KMS-11 (cell line): Measurements from ENCODE around the gene CD46.

Experiments
- H2AFZ ChIP-seq: fragments of 200-600 bp; sonication (generic); 2 replicates; pipeline ENCODE4 v1.6.1; 2016; ENCODE audit warnings: antibody characterized with exemption, mixed run types, low read depth
- H3K27ac ChIP-seq: fragments of 200-600 bp; sonication (generic); 2 replicates; pipeline ENCODE4 v1.6.1; 2016; ENCODE audit warnings: mild to moderate bottlenecking, mixed run types
- H3K27me3 ChIP-seq: fragments of 200-600 bp; sonication (generic); 2 replicates; pipeline ENCODE4 v1.6.1; 2017; ENCODE audit warnings: mild to moderate bottlenecking, low read depth, mixed run types, moderate library complexity; ENCODE audit not compliant: insufficient read depth
- H3K36me3 ChIP-seq: fragments of 200-600 bp; sonication (generic); 2 replicates; pipeline ENCODE4 v1.6.1; 2017; ENCODE audit warnings: mild to moderate bottlenecking, mixed run types; ENCODE audit not compliant: insufficient read depth
- H3K4me1 ChIP-seq: fragments of 200-600 bp; sonication (generic); 2 replicates; pipeline ENCODE4 v1.6.1; 2016; ENCODE audit warnings: mild to moderate bottlenecking, low read depth, mixed run types; ENCODE audit not compliant: poor library complexity, severe bottlenecking
- H3K4me2 ChIP-seq: fragments of 200-600 bp; sonication (generic); 2 replicates; pipeline ENCODE4 v1.7.0; 2016; ENCODE audit warnings: mild to moderate bottlenecking, mixed run types
- H3K4me3 ChIP-seq: fragments of 200-600 bp; sonication (generic); IDR thresholded peaks from 2 replicates; pipeline ENCODE4 v1.6.1; 2017; ENCODE audit warnings: low read depth, low read length, mixed read lengths; ENCODE audit not compliant: insufficient read depth
- H3K79me2 ChIP-seq: fragments of 200-600 bp; sonication (generic); 2 replicates; pipeline ENCODE4 v1.6.1; 2016; ENCODE audit warnings: low read depth, mixed run types; ENCODE audit not compliant: insufficient read depth
- H3K9ac ChIP-seq: fragments of 200-600 bp; sonication (generic); 2 replicates; pipeline ENCODE4 v1.6.1; 2016; ENCODE audit warnings: mild to moderate bottlenecking, mixed run types
- H4K20me1 ChIP-seq: fragments of 200-600 bp; sonication (generic); 2 replicates; pipeline ENCODE4 v1.6.1; 2016; ENCODE audit warnings: mild to moderate bottlenecking, mixed run types; ENCODE audit not compliant: insufficient read depth
- TF ChIP-seq, protein P1 (sequence below): fragments of 200-600 bp; sonication (generic); conservative IDR thresholded peaks from 2 replicates; pipeline ENCODE4 v1.6.1; 2017; ENCODE audit warnings: low read depth, mild to moderate bottlenecking, antibody characterized with exemption, low read length, moderate library complexity, mixed read lengths

CD46 gene

DNA sequence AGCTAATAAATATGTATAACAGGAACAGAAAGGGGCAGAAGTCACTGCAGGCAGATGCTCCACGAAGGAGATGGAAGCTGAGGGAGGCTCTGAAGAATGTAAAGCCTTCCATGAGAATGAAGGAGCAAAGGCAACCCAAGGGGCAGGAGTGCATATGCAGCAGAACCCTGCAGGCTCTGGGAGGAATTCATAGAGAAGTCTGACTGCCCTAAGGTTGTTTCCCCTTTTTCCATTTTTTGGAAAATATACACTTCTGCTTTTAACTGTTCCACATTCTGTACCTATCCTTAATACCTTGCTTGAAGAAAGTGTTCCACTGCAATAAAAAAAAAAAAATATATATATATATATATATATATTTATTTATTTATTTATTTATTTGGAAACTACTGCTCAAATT is 89.4 kb downstream of the CD46 start:
- TF ChIP-seq, protein P1, sequence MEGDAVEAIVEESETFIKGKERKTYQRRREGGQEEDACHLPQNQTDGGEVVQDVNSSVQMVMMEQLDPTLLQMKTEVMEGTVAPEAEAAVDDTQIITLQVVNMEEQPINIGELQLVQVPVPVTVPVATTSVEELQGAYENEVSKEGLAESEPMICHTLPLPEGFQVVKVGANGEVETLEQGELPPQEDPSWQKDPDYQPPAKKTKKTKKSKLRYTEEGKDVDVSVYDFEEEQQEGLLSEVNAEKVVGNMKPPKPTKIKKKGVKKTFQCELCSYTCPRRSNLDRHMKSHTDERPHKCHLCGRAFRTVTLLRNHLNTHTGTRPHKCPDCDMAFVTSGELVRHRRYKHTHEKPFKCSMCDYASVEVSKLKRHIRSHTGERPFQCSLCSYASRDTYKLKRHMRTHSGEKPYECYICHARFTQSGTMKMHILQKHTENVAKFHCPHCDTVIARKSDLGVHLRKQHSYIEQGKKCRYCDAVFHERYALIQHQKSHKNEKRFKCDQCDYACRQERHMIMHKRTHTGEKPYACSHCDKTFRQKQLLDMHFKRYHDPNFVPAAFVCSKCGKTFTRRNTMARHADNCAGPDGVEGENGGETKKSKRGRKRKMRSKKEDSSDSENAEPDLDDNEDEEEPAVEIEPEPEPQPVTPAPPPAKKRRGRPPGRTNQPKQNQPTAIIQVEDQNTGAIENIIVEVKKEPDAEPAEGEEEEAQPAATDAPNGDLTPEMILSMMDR, result no peak
- Histone ChIP-seq H3K27me3 (no peaks in the 10 kb centered on the region), H2AFZ (no peak overlapping the region), H3K36me3 (no peaks in the 10 kb centered on the region), H3K27ac (no peak overlapping the region), H3K9ac (no peak overlapping the region), H3K4me3 (no peak overlapping the region), H3K79me2 (peaks cover 22% of the 10 kb centered on the region), H3K4me2 (no peak overlapping the region), H3K4me1 (no peaks in the 10 kb centered on the region), H4K20me1 (peaks cover 6% of the 10 kb centered on the region; the same call in 1 of the 2 replicates)

- H3K27ac ChIP-seq, result no peak overlapping the region
- no peak overlapping the region for H3K9ac ChIP-seq
- H3K4me3 ChIP-seq, result no peak overlapping the region
- H3K4me2 ChIP-seq, result no peak overlapping the region
- TF ChIP-seq, protein P1, result no peak
- no peak overlapping the region for H2AFZ ChIP-seq
- H3K4me1 ChIP-seq, result no peaks in the 10 kb centered on the region
- H4K20me1 ChIP-seq, result peaks cover 6% of the 10 kb centered on the region; the same call in 1 of the 2 replicates
- H3K27me3 ChIP-seq, result no peaks in the 10 kb centered on the region
- peaks cover 22% of the 10 kb centered on the region for H3K79me2 ChIP-seq
- no peaks in the 10 kb centered on the region for H3K36me3 ChIP-seq
These were observed 90.0 kb downstream of the CD46 start for GRCh38 chr1:207841901-207842300.

GRCh38 chr1:207842506-207842905 is 90.7 kb downstream of the CD46 start:
- no peak overlapping the region for H3K27ac ChIP-seq
- H3K4me2 ChIP-seq, result no peak overlapping the region
- H3K36me3 ChIP-seq, result no peaks in the 10 kb centered on the region
- no peaks in the 10 kb centered on the region for H3K27me3 ChIP-seq
- no peaks in the 10 kb centered on the region for H3K4me1 ChIP-seq
- H3K9ac ChIP-seq, result no peak overlapping the region
- no peak overlapping the region for H3K4me3 ChIP-seq
- TF ChIP-seq, protein P1, result no peak
- H4K20me1 ChIP-seq, result peaks cover 6% of the 10 kb centered on the region; the same call in 1 of the 2 replicates
- no peak overlapping the region for H2AFZ ChIP-seq
- peaks cover 23% of the 10 kb centered on the region for H3K79me2 ChIP-seq

- Histone ChIP-seq H3K27ac (no peak overlapping the region), H3K27me3 (no peaks in the 10 kb centered on the region), H3K79me2 (peaks cover 21% of the 10 kb centered on the region), H3K4me1 (no peaks in the 10 kb centered on the region), H2AFZ (no peak overlapping the region), H4K20me1 (0 out of 2 replicates have a peak, but pooled peaks cover under 1% of the 10 kb centered on the region), H3K9ac (no peak overlapping the region), H3K4me2 (no peak overlapping the region), H3K36me3 (no peaks in the 10 kb centered on the region), H3K4me3 (no peak overlapping the region)
- TF ChIP-seq, protein P1, result no peak
These were observed 92.5 kb downstream of the CD46 start for GRCh38 chr1:207844371-207844770.
